Neural progenitor cell (in vitro differentiated cells): ENCODE results near the gene ANGPTL8. TPM values are rescaled to one million over a fixed set of nuclear protein-coding genes. Genes with fewer than 3 reads are reported as not detected.

ENCODE experiments used
- DNase-seq: peaks from one replicate; pipeline ENCODE4 v3.0.0-alpha.2; 2016; ENCODE audit warnings: low spot score
- H2AFZ ChIP-seq: fragments of 200-600 bp; sonication (generic); replicated peaks from 2 replicates; pipeline ENCODE4 v1.6.1; 2016; ENCODE audit warnings: antibody characterized with exemption
- H3F3A ChIP-seq: fragments of 200-600 bp; sonication (generic); 2 replicates; pipeline ENCODE4 v1.6.1; 2016; ENCODE audit warnings: antibody characterized with exemption, low read depth
- H3K27ac ChIP-seq: fragments of 200-600 bp; sonication (generic); 2 replicates; pipeline ENCODE4 v1.5.1; 2016; ENCODE audit warnings: mild to moderate bottlenecking
- H3K27me3 ChIP-seq: fragments of 200-600 bp; sonication (generic); 2 replicates; pipeline ENCODE4 v1.6.1; 2016; ENCODE audit warnings: mild to moderate bottlenecking, moderate library complexity
- H3K36me3 ChIP-seq: fragments of 200-600 bp; sonication (generic); 2 replicates; pipeline ENCODE4 v1.5.1; 2016
- H3K4me1 ChIP-seq: fragments of 200-600 bp; sonication (generic); 2 replicates; pipeline ENCODE4 v1.6.1; 2016; ENCODE audit warnings: mixed run types
- H3K4me2 ChIP-seq: fragments of 200-600 bp; sonication (generic); 2 replicates; pipeline ENCODE4 v1.6.1; 2016
- H3K4me3 ChIP-seq: fragments of 200-600 bp; sonication (generic); 2 replicates; pipeline ENCODE4 v1.5.1; 2016
- H3K79me2 ChIP-seq: fragments of 200-600 bp; sonication (generic); 2 replicates; pipeline ENCODE4 v1.6.1; 2016; ENCODE audit warnings: low read depth
- H3K9ac ChIP-seq: fragments of 200-600 bp; sonication (generic); 2 replicates; pipeline ENCODE4 v1.6.1; 2016
- H3K9me3 ChIP-seq: fragments of 200-600 bp; sonication (generic); 2 replicates; pipeline ENCODE4 v1.5.1; 2016; ENCODE audit warnings: low read depth
- H4K20me1 ChIP-seq: fragments of 200-600 bp; sonication (generic); 2 replicates; pipeline ENCODE4 v1.6.1; 2016; ENCODE audit warnings: low read depth
- H3K27ac Mint-ChIP-seq: 3 replicates; pipeline ENCODE4 v1.8.0; 2021; ENCODE audit warnings: mixed read lengths
- H3K27me3 Mint-ChIP-seq: 2 replicates; pipeline ENCODE4 v1.8.0; 2022; ENCODE audit warnings: low read depth, mild to moderate bottlenecking, inconsistent platforms, moderate library complexity, mixed read lengths; ENCODE audit not compliant: insufficient read depth
- H3K36me3 Mint-ChIP-seq: 3 replicates; pipeline ENCODE4 v1.8.0; 2021; ENCODE audit warnings: mixed read lengths
- H3K4me1 Mint-ChIP-seq: 3 replicates; pipeline ENCODE4 v1.8.0; 2021; ENCODE audit warnings: mixed read lengths
- H3K4me3 Mint-ChIP-seq: 3 replicates; pipeline ENCODE4 v1.8.0; 2021; ENCODE audit warnings: mild to moderate bottlenecking, moderate library complexity, mixed read lengths
- H3K9me3 Mint-ChIP-seq: 3 replicates; pipeline ENCODE4 v1.8.0; 2020; ENCODE audit warnings: mixed read lengths
- CTCF ChIP-seq: fragments of 200-600 bp; sonication (generic); IDR thresholded peaks from 2 replicates; pipeline ENCODE4 v1.5.1; 2017; ENCODE audit warnings: antibody characterized with exemption, mild to moderate bottlenecking
- EZH2 ChIP-seq: fragments of 200-600 bp; sonication (generic); IDR thresholded peaks from 2 replicates; pipeline ENCODE4 v1.6.1; 2017; ENCODE audit warnings: antibody characterized with exemption, mild to moderate bottlenecking, moderate library complexity
- EZH2phosphoT487 ChIP-seq: fragments of 200-600 bp; sonication (generic); IDR thresholded peaks from 2 replicates; pipeline ENCODE4 v1.6.1; 2017; ENCODE audit warnings: antibody characterized with exemption
- total RNA-seq: library from RNA; depleted of rRNA; stranded (reverse); fragments of >200 nt; gene quantifications from 2 replicates; pipeline ENCODE4 v1.2.3, GENCODE V29; 2015; ENCODE audit warnings: low replicate concordance

ANGPTL8 gene
- total RNA-seq, 1 donor from 2014 or later: not detected

GRCh38 chr19:11191934-11192333 is 47.5 kb upstream of the ANGPTL8 start:
- Histone ChIP-seq H3K4me2 (no peak overlapping the region), H3K36me3 (no peaks in the 10 kb centered on the region), H3K27me3 (no peaks in the 10 kb centered on the region), H3K79me2 (no peaks in the 10 kb centered on the region), H2AFZ (no peak overlapping the region), H3F3A (peaks cover 5% of the 10 kb centered on the region), H4K20me1 (no peaks in the 10 kb centered on the region), H3K27ac (no peak overlapping the region), H3K9me3 (no peaks in the 10 kb centered on the region), H3K4me3 (no peak overlapping the region), H3K9ac (no peak overlapping the region), H3K4me1 (no peaks in the 10 kb centered on the region)
- Mint-ChIP-seq H3K27me3 (peaks cover 8% of the 10 kb centered on the region), H3K27ac (no peak overlapping the region), H3K4me3 (no peak overlapping the region), H3K36me3 (peaks cover 2% of the 10 kb centered on the region), H3K9me3 (no peaks in the 10 kb centered on the region), H3K4me1 (peaks cover 5% of the 10 kb centered on the region)
- TF ChIP-seq EZH2phosphoT487 (no peak), EZH2 (no peak), CTCF (no peak)
- no peak for DNase-seq

GRCh38 chr19:11192957-11193939 is 46.2 kb upstream of the ANGPTL8 start:
- Mint-ChIP-seq H3K36me3 (no peaks in the 10 kb centered on the region), H3K27ac (no peak overlapping the region), H3K27me3 (peaks cover 8% of the 10 kb centered on the region), H3K4me3 (no peak overlapping the region), H3K9me3 (no peaks in the 10 kb centered on the region), H3K4me1 (peaks cover 5% of the 10 kb centered on the region)
- H3K36me3 ChIP-seq: no peaks in the 10 kb centered on the region
- H3K79me2 ChIP-seq: no peaks in the 10 kb centered on the region
- H3K4me2 ChIP-seq: no peak overlapping the region
- peaks cover 4% of the 10 kb centered on the region for H4K20me1 ChIP-seq
- no peak overlapping the region for H3K27ac ChIP-seq
- H3K4me3 ChIP-seq: no peak overlapping the region
- H3K4me1 ChIP-seq: no peaks in the 10 kb centered on the region
- no peak overlapping the region for H2AFZ ChIP-seq
- H3K27me3 ChIP-seq: no peaks in the 10 kb centered on the region
- peaks cover 10% of the 10 kb centered on the region for H3F3A ChIP-seq
- TF ChIP-seq EZH2: no peak
- TF ChIP-seq EZH2phosphoT487: no peak
- TF ChIP-seq CTCF: no peak
- DNase-seq: no peak
- H3K9ac ChIP-seq: no peak overlapping the region
- H3K9me3 ChIP-seq: no peaks in the 10 kb centered on the region

GRCh38 chr19:11194173-11194572 is 45.2 kb upstream of the ANGPTL8 start:
- Histone ChIP-seq H3K4me1 (no peaks in the 10 kb centered on the region), H2AFZ (no peak overlapping the region), H4K20me1 (peaks cover 6% of the 10 kb centered on the region), H3K4me2 (no peak overlapping the region), H3K79me2 (no peaks in the 10 kb centered on the region), H3K27me3 (no peaks in the 10 kb centered on the region), H3K36me3 (no peaks in the 10 kb centered on the region), H3F3A (peaks cover 19% of the 10 kb centered on the region), H3K9ac (no peak overlapping the region), H3K27ac (no peak overlapping the region), H3K4me3 (no peak overlapping the region), H3K9me3 (no peaks in the 10 kb centered on the region)
- H3K9me3 Mint-ChIP-seq: no peaks in the 10 kb centered on the region
- no peak for TF ChIP-seq EZH2
- no peak overlapping the region for H3K27ac Mint-ChIP-seq
- no peak overlapping the region for H3K4me3 Mint-ChIP-seq
- H3K27me3 Mint-ChIP-seq: peaks cover 10% of the 10 kb centered on the region
- no peaks in the 10 kb centered on the region for H3K36me3 Mint-ChIP-seq
- DNase-seq: no peak
- peaks cover 5% of the 10 kb centered on the region for H3K4me1 Mint-ChIP-seq
